ENCODE results near the gene ITGAD.

DNA sequence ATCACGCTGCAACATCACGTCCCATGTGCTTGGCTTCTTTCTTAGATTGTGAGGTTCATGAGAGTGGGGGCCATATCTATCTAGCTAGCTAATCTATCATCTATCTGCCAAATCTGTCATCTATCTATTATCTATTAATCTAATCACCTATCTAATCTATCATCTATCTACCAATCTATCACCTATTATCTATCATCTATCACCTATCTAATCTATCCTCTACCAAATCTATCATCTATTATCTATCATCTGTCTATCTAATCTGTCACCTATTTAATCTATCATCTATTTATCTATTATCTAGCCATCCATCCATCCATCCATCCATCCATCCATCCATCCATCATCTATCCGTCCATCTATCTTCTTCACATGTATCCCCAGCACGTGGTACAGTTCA is 20.8 kb downstream of the ITGAD start:
- no peak for TF ChIP-seq FOXA1 (IDR thresholded peaks at IDR 0.05)
- TF ChIP-seq, protein P1, sequence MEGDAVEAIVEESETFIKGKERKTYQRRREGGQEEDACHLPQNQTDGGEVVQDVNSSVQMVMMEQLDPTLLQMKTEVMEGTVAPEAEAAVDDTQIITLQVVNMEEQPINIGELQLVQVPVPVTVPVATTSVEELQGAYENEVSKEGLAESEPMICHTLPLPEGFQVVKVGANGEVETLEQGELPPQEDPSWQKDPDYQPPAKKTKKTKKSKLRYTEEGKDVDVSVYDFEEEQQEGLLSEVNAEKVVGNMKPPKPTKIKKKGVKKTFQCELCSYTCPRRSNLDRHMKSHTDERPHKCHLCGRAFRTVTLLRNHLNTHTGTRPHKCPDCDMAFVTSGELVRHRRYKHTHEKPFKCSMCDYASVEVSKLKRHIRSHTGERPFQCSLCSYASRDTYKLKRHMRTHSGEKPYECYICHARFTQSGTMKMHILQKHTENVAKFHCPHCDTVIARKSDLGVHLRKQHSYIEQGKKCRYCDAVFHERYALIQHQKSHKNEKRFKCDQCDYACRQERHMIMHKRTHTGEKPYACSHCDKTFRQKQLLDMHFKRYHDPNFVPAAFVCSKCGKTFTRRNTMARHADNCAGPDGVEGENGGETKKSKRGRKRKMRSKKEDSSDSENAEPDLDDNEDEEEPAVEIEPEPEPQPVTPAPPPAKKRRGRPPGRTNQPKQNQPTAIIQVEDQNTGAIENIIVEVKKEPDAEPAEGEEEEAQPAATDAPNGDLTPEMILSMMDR (IDR thresholded peaks at IDR 0.05; ENCODE audit: low read depth, low read length, missing input control), result no peak
- TF ChIP-seq, protein P2, sequence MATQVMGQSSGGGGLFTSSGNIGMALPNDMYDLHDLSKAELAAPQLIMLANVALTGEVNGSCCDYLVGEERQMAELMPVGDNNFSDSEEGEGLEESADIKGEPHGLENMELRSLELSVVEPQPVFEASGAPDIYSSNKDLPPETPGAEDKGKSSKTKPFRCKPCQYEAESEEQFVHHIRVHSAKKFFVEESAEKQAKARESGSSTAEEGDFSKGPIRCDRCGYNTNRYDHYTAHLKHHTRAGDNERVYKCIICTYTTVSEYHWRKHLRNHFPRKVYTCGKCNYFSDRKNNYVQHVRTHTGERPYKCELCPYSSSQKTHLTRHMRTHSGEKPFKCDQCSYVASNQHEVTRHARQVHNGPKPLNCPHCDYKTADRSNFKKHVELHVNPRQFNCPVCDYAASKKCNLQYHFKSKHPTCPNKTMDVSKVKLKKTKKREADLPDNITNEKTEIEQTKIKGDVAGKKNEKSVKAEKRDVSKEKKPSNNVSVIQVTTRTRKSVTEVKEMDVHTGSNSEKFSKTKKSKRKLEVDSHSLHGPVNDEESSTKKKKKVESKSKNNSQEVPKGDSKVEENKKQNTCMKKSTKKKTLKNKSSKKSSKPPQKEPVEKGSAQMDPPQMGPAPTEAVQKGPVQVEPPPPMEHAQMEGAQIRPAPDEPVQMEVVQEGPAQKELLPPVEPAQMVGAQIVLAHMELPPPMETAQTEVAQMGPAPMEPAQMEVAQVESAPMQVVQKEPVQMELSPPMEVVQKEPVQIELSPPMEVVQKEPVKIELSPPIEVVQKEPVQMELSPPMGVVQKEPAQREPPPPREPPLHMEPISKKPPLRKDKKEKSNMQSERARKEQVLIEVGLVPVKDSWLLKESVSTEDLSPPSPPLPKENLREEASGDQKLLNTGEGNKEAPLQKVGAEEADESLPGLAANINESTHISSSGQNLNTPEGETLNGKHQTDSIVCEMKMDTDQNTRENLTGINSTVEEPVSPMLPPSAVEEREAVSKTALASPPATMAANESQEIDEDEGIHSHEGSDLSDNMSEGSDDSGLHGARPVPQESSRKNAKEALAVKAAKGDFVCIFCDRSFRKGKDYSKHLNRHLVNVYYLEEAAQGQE (IDR thresholded peaks at IDR 0.05), result no peak
- TF ChIP-seq, protein P3, sequence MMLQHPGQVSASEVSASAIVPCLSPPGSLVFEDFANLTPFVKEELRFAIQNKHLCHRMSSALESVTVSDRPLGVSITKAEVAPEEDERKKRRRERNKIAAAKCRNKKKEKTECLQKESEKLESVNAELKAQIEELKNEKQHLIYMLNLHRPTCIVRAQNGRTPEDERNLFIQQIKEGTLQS (IDR thresholded peaks at IDR 0.05), result no peak
- TF ChIP-seq GABPA (IDR thresholded peaks at IDR 0.05 in 1 of 2, conservative IDR thresholded peaks at IDR 0.05 in 1 of 2), result no peak
- TF ChIP-seq RAD21 (IDR thresholded peaks at IDR 0.05), result no peak
- no peak for TF ChIP-seq SP1 (IDR thresholded peaks at IDR 0.05)
- TF ChIP-seq JUND (IDR thresholded peaks at IDR 0.05), result no peak
- TF ChIP-seq RXRA (IDR thresholded peaks at IDR 0.05), result no peak
- TF ChIP-seq, protein P4, sequence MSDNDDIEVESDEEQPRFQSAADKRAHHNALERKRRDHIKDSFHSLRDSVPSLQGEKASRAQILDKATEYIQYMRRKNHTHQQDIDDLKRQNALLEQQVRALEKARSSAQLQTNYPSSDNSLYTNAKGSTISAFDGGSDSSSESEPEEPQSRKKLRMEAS (IDR thresholded peaks at IDR 0.05), result no peak
- no peak for TF ChIP-seq TAF1 (conservative IDR thresholded peaks at IDR 0.05)
